HFF-Myc (cell line): ENCODE measurements around the gene CCSER1.

ENCODE experiments used
- DNase-seq: peaks from one replicate; pipeline ENCODE4 v3.0.0-alpha.2; 2011; ENCODE audit warnings: low read depth; ENCODE audit errors: extremely low read depth
- H3K4me3 ChIP-seq: replicated peaks from 2 replicates; pipeline ENCODE4 v1.5.1; 2011; ENCODE audit warnings: low read depth, mild to moderate bottlenecking, control low read depth, low read length
- CTCF ChIP-seq: IDR thresholded peaks from 2 replicates; pipeline ENCODE4 v1.5.1; 2012; ENCODE audit warnings: mild to moderate bottlenecking, low read depth, low read length, control low read depth; ENCODE audit errors: missing control alignments

Gene CCSER1

GRCh38 chr4:90146306-90146705 lies 19.1 kb downstream of the CCSER1 start:
- no peak for TF ChIP-seq CTCF
- no peak overlapping the region for H3K4me3 ChIP-seq
- DNase-seq: no peak

GRCh38 chr4:90148574-90149148 lies 21.5 kb downstream of the CCSER1 start:
- H3K4me3 ChIP-seq: no peak overlapping the region
- DNase-seq: no peak
- no peak for TF ChIP-seq CTCF

GRCh38 chr4:90152024-90152423 lies 24.8 kb downstream of the CCSER1 start:
- H3K4me3 ChIP-seq: no peak overlapping the region
- TF ChIP-seq CTCF: no peak
- no peak for DNase-seq

GRCh38 chr4:90159193-90159592 lies 32.0 kb downstream of the CCSER1 start:
- no peak overlapping the region for H3K4me3 ChIP-seq
- DNase-seq: no peak
- TF ChIP-seq CTCF: no peak

GRCh38 chr4:90160044-90160443 lies 32.9 kb downstream of the CCSER1 start:
- DNase-seq: no peak
- TF ChIP-seq CTCF: no peak
- no peak overlapping the region for H3K4me3 ChIP-seq

GRCh38 chr4:90162566-90162965 lies 35.4 kb downstream of the CCSER1 start:
- no peak overlapping the region for H3K4me3 ChIP-seq
- no peak for DNase-seq
- no peak for TF ChIP-seq CTCF

- H3K4me3 ChIP-seq: no peak overlapping the region
- TF ChIP-seq CTCF: no peak
- no peak for DNase-seq
These were observed 36.7 kb downstream of the CCSER1 start for GRCh38 chr4:90163872-90164271.
